Right ventricle myocardium superior (tissue), 1 donor: Measurements from ENCODE around the gene TLCD3B. TPM values are rescaled to one million over a fixed set of nuclear protein-coding genes. Genes with fewer than 3 reads are reported as not detected.

ENCODE experiments used
- ATAC-seq: fragments of 200-7000 bp; cut with Tn5 transposase; one replicate; pipeline ENCODE4 v1.9.1; 2020; ENCODE audit warnings: mild to moderate bottlenecking; ENCODE audit not compliant: poor library complexity
- DNase-seq: peaks from one replicate; pipeline ENCODE4 v3.0.0-alpha.2; 2020
- intact Hi-C: fragments of 100-400 bp; cut with DNase I; formaldehyde crosslinking; loops from one replicate; pipeline ENCODE4 v1.11.2; 2022
- long read RNA-seq: library from polyadenylated mRNA; unstranded; transcript quantifications from one replicate; pipeline ENCODE4 v2.0.0, GENCODE V29; 2021
- total RNA-seq: library from RNA; stranded (reverse); fragmentation: NEBNext Ultra II Directional; extraction: Animal tissue kit (Norgen Biotek cat#: 25700); gene quantifications from one replicate; pipeline ENCODE4 v1.2.1, GENCODE V29; 2021
- donor health status: DM: no; HTN: yes; CAD: no; lungs with severe emphysema.

Gene TLCD3B, protein sequence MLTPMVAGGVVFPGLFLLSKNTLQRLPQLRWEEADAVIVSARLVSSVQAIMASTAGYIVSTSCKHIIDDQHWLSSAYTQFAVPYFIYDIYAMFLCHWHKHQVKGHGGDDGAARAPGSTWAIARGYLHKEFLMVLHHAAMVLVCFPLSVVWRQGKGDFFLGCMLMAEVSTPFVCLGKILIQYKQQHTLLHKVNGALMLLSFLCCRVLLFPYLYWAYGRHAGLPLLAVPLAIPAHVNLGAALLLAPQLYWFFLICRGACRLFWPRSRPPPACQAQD
- total RNA-seq, result not detected
- long read RNA-seq, result 0 reads

DNA sequence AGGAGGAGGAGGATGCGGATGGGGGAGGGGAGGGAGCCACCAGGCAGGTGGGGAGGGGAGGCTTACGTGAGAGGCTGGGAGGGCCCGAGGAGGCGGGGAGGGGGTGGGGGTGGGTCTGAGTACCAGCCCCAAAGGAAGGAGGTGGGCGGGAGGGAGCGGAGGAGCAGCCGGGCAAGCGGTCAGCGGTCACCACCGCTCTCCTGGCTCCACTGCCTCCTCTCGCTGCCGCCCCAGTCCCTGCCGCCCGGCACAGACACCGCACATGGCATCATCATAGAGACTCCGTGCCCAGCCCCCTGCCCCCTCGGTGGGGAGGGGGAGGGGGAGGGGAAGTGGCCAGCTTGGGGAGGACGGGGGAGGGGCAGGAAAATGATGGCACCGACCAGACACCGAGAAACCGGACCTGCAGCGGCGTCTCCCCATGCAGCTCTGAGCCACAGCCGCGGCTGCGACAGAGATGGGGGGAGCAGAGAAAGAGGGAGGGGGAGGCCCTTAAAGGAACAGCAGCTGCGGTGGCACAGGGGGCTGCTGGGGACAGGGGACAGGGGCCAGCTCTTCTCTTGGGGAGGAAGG is at the start of gene TLCD3B:
Gene TLCD3B (minus strand): TSS at position 431 of the 573 bp plus-strand sequence. CDS start 744 bp downstream, outside the sequence.
- ATAC-seq (no peak), DNase-seq (no peak)
- intact Hi-C loops, result no loop called here

DNA sequence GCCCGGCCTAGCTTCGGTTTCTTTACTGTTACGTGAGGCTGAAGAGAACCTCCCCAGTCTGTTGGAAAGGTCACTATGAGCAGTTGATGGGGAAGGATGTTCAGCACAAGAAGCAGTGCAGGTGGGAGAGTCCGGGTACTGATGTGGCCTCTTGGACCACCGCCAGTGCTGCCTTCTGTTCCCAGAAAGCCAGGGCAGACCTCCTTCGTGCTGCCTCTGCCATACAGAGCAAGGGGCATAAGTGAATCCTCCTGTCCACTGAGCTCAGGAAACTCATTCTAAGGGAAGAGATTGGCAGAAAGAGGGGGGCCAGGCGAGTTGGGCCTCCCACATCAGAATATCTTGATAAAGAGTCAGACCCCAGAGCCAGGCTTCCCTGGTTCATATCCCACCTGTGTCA is 48.4 kb upstream of the TLCD3B start:
- no peak for DNase-seq
- intact Hi-C loops, result no loop called here
- no peak for ATAC-seq

DNA sequence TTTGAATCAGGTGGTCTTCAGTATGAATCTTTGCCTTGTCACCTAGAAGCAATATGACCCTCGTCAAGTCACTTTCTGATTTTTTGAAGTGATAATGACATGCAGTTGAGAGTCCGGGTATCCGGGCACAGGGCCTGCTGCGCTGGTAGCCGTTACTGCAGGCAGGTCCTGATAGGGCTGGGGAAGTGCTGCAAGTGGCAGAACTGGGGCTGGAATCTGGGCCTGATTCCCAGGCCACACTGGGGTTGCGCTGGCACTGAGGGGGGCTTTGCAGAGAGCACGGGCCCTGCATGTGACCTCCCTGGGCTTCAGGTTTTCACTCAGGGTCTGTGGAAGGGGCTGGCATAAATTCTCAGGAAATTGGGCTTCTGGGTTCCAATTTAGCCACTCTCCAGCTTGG is 47.7 kb upstream of the TLCD3B start:
- ATAC-seq (no peak), DNase-seq (no peak)
- intact Hi-C loops, result no loop called here

DNA sequence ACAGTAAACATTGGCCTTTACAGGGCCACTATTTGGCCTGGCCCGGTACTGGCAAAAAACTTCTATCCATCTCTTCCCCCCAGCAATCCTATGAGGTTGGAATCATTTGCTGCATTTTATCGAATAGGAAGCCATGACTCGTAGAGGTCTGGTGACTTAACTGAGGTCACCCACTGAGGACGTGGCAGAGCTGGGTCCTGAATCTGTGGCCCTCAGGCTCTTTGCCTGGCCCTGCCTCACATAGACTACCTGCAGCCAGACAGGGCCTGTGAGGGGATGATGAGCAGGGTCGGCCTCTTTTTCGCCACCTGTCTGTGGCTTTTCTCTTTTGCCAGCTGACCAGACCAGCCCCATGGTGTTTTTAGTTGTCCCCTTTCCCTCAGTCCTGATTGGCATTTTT is 46.6 kb upstream of the TLCD3B start:
- DNase-seq (no peak), ATAC-seq (no peak)
- intact Hi-C loops, result no loop called here

DNA sequence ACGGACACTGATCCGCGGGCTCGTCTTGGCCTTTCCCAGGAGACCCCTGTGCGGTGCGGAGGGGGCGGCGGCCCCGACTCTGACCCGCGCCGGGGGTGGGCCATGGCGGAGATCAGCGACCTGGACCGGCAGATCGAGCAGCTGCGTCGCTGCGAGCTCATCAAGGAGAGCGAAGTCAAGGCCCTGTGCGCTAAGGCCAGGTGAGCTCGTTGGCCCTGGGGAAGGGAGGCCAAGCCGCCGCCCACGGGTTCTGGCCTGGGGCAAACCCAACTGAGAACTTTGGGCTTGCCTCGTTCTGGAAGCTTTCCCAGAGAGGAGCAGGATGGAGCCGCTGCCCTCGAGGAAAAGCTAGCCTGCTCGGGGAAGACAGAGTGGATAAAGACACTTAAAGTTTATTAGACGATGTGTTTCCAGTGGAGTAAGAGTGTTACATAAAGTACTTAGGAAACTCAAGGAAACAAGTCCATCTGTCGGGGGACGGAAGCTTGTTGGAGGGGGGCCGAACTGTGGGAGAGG is 45.3 kb upstream of the TLCD3B start:
- ATAC-seq (peak; percentile 18), DNase-seq (peak; percentile 43)
- intact Hi-C loops, result no loop called here

DNA sequence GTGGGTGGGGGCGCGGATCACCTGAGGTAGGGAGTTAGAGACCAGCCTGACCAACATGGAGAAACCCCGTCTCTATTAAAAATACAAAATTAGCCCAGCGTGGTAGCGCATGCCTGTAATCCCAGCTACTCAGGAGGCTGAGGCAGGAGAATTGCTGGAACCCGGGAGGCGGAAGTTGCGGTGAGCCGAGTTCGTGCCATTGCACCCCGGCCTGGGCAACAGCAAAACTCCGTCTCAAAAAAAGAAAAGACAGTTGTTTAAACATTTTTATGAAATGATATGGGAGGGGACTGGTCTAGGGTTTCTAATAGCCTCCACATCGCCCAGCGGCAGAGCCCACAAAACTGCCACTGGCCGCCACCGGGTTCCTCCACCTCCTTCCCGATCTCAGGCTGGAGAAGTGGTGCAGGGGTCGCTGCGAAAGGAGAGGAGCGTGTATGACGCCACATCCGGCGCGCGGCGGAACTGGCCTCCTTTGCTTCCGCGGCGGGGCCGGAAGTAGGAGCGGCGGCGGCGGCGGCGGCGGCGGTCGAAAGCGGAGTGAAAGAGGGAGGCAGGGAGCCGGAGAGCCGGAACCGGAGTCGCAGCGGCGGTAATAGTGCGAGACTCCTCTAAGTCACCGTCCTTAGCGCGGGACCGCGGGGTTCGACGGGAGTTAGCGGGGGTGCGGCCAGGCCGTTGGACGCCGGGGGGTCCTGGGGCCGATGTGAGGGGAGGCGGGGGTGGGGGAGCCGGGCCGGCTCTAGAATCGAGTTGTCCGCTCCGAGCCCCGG is 44.6 kb upstream of the TLCD3B start, which contains the start of gene PPP4C:
Gene PPP4C (plus strand): TSS at position 492 of the 773 bp plus-strand sequence. CDS start 384 bp downstream, outside the sequence.
- DNase-seq (peak; percentile 96), ATAC-seq (peak; percentile 93)
- intact Hi-C loops, result no loop called here

DNA sequence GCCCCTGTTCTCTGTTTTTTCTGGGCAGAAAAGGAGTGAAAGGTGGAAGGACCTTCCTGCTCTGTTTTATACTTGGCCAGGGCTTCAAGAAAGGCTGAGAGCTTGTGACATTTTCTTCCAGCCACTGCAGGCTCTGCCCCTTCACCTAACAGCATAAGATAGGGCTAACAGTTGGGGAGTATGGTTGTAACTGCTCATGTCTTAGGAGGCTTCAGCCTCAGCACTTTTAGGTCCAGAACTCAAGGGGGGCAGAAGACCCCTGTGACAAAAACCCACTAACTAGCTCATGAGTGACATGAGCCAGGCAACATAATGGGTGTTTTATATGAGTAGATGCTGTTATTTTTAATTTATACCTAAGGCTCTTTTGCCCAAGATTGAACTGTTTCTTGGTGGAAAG is 39.4 kb upstream of the TLCD3B start:
- ATAC-seq (no peak), DNase-seq (no peak)
- intact Hi-C loops, result no loop called here

DNA sequence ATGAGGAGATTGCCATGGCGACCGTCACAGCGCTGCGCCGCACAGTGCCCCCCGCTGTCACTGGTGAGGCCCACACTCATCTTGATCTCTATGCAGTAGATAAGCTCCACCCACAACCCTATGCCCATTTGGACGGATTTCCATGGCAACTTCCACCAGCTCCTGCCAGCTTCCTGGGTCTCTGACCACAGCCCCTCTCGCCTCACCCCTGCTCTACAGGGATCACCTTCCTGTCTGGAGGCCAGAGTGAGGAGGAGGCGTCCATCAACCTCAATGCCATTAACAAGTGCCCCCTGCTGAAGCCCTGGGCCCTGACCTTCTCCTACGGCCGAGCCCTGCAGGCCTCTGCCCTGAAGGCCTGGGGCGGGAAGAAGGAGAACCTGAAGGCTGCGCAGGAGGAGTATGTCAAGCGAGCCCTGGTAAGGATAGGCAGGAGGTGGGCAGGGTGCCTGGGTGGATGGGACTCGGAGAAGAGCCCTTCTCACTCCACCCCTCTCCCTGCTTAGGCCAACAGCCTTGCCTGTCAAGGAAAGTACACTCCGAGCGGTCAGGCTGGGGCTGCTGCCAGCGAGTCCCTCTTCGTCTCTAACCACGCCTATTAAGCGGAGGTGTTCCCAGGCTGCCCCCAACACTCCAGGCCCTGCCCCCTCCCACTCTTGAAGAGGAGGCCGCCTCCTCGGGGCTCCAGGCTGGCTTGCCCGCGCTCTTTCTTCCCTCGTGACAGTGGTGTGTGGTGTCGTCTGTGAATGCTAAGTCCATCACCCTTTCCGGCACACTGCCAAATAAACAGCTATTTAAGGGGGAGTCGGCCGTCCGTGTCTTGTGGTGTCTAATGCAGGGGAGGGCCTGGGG is 38.8 kb upstream of the TLCD3B start:
- ATAC-seq (no peak), DNase-seq (no peak)
- intact Hi-C loops, result no loop called here

DNA sequence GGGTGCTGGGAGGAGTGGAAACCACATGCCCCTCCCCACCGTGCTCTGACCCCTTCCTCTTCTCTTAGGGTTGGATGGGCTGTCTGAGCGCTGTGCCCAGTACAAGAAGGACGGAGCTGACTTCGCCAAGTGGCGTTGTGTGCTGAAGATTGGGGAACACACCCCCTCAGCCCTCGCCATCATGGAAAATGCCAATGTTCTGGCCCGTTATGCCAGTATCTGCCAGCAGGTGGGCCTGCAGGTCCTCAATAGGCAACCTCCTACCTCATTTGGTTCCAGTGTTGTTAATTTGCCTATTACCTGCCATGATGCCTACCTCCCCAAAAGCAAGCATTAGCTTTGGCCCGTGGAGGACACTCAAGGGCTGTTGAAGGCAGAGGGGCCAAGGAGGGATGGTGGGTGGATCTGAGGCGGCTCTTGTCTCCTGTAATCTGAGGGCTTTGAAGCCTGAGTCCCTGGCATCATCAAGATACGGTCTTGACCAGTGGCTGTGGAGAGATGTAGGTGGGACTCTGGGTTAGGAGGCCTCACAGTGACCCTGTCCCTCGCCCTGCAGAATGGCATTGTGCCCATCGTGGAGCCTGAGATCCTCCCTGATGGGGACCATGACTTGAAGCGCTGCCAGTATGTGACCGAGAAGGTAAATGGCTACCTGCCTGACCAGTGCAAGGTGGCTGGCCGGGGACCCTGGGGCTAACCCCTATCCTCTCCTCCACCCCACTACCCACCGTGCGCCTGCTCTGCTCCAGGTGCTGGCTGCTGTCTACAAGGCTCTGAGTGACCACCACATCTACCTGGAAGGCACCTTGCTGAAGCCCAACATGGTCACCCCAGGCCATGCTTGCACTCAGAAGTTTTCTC is 37.9 kb upstream of the TLCD3B start:
- ATAC-seq (no peak), DNase-seq (no peak)
- intact Hi-C loops, result no loop called here

DNA sequence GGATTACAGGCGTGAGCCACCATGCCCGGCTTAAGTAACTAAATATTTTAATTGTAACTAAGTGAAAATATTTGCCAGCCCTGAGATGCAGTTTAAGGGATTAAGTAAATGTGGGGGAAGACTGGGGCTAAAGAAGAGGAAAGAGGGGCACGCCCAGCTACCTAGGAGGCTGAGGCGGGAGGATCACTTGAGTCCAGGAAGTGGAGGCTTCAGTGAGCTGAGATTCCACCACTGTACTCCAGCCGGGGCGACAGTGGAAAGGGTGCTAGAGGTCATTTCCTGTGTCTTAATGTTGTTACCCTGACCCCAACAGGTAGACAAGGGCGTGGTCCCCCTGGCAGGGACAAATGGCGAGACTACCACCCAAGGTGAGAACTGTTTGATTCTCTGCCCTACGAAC is 37.3 kb upstream of the TLCD3B start:
- no peak for ATAC-seq
- intact Hi-C loops, result no loop called here
- DNase-seq, result no peak

DNA sequence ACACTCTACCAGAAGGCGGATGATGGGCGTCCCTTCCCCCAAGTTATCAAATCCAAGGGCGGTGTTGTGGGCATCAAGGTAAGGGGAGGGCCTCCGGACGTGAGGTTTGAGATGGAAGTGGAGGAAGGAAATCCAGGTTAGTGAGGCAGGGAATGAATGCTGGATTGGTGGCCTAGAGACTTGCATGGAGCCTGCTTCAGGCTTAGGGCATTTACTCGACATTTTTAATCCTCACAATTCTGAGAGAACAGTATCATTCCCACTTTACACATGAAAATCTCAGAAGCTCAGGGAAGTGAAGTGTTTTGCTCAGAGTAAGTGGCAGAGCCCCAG is 36.5 kb upstream of the TLCD3B start:
- DNase-seq (no peak), ATAC-seq (no peak)
- intact Hi-C loops, result no loop called here

DNA sequence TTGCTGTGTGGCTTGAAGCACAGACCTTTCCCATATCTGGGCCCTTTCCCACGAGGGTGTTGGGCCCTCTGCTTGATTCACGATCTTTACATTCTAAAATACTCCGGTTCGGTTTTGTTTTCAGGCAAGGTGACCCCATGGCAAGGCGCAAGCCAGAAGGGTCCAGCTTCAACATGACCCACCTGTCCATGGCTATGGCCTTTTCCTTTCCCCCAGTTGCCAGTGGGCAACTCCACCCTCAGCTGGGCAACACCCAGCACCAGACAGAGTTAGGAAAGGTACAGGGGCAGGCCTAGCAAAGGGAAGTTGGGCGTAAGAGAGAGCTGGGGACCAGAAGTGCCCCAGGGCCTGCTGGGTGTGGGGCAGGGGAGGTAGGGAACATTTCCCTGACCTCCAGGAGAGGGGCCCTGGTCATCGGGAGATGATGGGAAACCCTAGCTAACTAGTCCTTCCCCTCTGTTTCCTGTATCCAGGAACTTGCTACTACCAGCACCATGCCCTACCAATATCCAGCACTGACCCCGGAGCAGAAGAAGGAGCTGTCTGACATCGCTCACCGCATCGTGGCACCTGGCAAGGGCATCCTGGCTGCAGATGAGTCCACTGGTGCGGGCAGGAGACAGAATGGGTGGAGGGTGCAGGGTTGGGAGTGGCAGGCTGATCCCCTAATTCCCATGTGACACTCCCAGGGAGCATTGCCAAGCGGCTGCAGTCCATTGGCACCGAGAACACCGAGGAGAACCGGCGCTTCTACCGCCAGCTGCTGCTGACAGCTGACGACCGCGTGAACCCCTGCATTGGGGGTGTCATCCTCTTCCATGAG is 35.9 kb upstream of the TLCD3B start:
- intact Hi-C loops, result no loop called here
- DNase-seq (no peak), ATAC-seq (no peak)

DNA sequence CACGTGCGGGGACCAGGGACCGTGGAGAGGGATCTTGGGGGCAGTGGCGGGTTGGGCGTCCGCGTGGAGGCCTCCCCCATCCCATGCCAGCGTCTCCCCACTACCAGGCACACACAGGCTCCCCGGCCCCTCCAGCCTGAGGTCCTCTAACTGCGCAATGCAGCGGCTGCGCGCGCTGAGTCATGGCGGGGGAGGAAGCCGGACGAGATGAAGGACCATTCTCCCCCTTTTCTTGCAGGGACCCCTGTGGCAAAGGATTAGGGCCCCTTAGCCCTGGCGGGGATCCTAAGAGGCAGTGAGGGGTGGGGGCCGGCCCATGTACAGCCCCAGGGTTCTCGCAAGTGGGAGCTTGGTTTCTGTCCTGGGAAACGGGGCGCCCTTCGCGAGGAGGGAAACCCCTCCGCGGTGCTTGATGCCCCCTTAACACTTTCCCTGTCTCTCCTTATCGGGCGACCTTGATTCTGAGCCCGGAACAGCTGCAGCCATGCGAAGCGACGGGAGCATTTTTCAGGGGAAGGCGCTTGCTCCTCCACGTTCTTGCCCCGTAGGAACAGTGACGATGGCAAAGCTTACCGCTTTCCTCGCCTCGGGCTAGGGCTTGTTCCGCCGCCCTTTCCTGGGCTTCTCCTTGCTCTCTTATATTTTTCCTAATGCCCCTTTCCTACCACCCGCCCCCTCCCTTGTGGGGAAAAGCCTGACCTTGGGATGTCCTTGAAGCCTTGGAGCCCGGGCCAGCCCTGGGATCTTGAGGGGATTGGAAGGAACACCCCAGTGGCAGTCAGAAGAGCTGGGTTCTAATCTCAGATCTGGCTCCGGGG is 35.1 kb upstream of the TLCD3B start:
- DNase-seq, result no peak
- intact Hi-C loops, result no loop called here

DNA sequence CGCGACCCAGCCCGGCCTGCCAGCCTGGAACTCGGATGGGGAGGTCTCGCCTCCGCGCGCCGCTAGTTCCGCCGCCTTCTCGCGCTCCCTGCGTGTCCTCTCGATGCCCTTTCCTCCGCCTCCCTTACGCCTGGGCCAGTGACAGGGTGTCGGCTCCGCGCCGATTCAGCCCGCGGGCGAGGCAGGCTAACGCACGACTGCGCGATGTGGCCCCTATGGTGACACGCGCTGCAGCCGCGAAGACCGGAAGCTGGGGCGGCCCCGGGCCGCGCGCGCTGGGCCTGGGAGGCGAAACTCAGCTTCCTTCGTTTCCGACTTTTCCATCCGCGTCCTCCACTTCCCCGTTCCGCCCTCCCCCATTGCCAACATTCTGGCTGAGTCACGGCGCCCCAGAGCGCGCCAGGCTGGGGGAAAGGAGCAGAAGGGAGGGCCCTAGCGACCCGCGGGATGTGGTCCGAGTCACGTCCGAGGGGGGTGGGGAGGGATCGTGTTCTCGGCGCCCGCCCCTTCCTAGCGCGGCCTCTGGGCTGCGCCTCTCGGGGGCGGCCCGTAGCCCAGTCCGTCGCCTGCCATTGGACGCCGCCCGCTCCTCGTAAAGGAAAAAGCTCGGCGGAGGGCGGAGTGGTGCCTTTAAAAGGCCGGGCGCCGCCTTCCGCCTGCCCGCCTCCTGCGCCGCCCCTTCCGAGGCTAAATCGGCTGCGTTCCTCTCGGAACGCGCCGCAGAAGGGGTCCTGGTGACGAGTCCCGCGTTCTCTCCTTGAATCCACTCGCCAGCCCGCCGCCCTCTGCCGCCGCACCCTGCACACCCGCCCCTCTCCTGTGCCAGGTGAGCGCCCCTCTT is 34.3 kb upstream of the TLCD3B start, which contains the start of gene ALDOA:
Gene ALDOA (plus strand): TSS at position 659 of the 841 bp plus-strand sequence. CDS start 1,138 bp downstream, outside the sequence.
- ATAC-seq, result peak; percentile 86
- peak; percentile 99 for DNase-seq
- intact Hi-C loops, result no loop called here

More for the DNA sequence above, 35.1 kb upstream of the TLCD3B start:
- peak; percentile 0 for ATAC-seq

DNA sequence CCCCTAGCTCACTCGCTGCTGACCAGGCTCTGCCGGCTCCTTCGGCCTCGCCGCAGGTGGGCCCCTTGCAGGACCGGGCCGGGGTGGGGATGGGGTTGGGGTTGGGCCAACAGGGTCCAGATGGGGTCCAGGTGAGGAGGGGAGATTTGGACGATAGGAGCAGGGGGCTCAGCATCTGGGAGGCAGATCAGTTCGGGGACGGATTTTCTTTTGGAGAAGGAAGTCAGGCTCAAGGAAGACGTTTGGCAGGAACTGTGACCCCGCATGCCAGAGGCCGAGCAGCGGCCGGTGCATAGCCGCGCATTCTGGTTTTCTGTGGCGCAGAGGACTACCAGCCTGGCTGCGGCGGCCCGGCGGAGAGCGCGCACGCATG is 33.6 kb upstream of the TLCD3B start:
- intact Hi-C loops, result no loop called here
- peak; percentile 2 for ATAC-seq
- DNase-seq, result no peak
